ENCODE results near the gene SOCS4.
"Not testable (repeated sequence)": the region's sequence is repeated elsewhere in the genome, so short reads cannot be mapped to it uniquely, and the experiment has no call there.

Gene SOCS4, protein sequence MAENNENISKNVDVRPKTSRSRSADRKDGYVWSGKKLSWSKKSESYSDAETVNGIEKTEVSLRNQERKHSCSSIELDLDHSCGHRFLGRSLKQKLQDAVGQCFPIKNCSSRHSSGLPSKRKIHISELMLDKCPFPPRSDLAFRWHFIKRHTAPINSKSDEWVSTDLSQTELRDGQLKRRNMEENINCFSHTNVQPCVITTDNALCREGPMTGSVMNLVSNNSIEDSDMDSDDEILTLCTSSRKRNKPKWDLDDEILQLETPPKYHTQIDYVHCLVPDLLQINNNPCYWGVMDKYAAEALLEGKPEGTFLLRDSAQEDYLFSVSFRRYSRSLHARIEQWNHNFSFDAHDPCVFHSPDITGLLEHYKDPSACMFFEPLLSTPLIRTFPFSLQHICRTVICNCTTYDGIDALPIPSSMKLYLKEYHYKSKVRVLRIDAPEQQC

DNA sequence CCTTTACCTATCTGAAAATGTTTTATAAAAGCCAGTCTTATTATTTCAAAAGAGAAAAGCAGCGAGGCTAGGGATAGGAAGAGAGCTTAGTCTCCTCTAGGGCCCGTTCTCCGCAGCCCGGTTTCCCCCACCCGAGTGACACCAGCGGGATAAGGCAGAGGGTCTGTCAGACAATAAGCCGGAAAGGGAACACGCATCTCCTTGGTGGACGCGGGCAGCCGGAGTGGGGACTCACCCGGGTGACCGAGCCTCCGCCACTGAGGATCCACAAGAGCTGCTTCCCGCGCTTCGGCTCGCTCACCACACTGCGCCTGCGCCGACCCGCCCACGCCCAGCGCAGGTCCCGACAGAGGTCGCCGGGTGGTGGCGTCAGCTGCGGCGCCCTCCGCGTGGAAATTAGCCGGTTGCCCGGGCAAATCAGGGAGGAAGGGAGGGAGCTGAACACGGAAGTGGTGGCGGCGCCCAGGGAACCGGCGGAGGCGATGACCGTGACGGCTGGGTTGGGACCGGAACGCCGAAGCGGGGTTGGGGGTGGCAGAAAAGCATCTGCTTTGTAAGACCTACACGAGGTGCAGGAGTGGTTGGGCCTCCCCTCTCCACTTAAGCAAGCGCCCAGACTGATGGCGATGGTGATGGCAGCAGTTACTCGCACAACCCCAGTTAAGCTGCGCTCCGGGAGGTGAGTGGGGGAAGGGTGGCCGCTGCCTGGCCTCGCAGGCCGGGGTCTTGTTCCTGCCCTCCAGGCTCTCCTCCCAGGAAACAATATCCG is at the start of gene SOCS4, which contains the start of gene WDHD1:
SOCS4 (plus strand) TSS at position 444 of the 769 bp plus-strand sequence. CDS start 15,806 bp downstream, outside the sequence.
WDHD1 (minus strand) TSS at position 307 of the 769 bp plus-strand sequence. CDS start 312 bp downstream, outside the sequence.
- peak; percentile 88 for DNase-seq

DNA sequence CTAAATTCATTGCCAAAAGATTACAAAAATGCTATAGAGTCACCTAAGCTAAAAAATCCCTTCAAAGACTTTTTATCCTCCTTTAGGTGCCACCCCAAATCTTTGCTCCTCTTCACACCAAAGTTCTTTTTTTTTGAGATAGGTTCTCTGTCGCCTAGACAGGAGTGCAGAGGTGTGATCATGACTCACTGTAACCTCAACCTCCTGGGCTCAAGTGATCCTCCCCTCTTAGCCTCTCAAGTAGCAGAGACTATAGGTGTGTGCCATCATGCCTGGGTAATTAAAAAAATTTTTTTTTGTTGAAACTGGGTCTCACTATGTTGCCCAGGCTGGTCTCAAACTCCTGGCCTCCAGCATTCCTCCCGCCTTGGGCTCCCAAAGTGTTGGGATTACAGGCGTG is 48.0 kb upstream of the SOCS4 start:
- no peak for DNase-seq

DNA sequence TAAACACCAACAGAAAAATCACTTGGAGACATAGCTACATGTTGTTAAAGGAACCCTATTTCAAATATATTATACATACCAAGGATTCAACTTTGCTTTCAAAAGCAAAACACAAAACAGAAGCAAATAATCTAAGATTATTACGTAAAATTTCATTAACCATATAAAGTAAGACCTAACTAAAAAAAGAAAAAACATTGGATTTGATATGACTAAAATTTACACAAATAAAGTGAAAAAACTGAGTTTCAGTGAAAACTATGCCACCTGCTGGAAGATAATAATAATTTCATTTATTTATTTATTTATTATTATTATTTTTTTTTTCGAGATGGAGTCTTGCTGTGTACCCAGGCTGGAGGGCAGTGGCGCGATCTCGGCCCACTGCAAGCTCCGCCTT is 45.3 kb upstream of the SOCS4 start:
- no peak for DNase-seq

DNA sequence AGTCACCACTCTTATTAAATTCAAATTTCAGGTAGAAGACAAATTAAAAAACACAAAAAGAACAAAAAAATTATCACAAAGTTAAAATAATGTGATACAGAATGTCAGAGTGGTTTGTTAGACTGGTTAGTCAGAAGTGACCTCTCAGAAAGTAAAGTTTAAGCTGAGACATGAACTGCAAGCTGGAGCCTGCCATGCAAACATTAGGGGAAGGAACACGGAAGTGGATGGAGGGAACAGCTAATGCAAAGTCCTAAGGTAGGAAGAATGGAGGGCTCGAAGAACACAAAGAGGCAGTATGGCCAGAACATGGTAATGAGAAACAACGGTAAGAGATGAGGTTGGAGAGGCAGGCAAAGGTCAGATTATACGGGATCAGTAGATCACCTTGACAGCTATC is 41.9 kb upstream of the SOCS4 start:
- DNase-seq: no peak

DNA sequence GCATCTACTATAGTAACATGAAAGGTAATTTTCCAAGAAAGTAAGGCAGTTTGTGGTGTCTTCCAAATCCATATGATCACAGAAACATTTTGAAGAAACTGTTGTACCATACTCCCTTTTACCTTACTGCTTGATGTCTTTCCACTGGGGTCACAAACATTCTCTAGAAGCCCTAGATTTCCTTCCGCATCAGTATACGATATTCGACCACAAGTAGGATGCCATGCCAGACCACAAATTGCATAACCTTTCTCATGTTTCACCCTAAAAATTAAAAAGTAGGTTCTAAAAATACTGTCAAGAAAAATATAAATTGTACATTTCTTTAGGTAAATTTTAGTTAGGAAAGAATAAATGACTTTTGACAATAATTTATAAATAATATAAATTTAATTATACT is 26.7 kb upstream of the SOCS4 start:
- DNase-seq: no peak

DNA sequence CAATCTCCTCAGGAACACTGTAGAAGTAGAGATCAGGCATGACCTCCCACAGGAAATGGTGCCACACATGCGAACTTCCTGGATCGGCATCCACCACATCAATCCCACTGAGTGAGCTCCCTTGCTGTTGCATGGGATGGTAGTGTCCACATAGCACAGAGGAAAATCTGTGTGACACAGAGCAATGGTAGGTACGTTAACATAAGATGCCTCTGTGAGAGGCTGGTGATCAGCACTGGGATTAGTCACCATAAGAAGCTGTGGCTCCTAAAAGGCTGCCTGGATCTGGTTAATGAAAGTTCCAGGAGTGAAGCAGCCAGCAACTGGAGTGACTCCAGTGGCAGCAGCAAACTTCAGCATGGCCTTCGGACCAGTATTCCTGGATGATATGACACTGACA is 22.0 kb upstream of the SOCS4 start:
- DNase-seq: no peak

DNA sequence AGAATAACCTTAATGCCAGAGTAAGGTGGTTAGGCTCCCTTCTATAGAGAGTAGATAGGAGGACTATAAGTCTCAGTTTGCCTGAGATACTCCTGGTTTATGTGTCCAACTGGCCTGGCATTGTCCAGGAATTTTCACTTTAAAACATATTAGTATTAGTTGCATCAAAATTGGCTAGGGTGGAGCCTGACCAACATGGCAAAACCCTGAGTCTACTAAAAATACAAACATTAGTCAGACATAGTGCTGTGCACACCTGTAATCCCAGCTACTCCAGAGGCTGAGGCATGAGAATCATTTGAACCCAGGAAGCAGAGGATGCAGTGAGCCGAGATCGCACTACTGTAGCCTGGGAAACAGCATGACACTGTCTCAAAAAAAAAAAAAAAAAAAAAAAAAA is 12.0 kb upstream of the SOCS4 start:
- DNase-seq: no peak

DNA sequence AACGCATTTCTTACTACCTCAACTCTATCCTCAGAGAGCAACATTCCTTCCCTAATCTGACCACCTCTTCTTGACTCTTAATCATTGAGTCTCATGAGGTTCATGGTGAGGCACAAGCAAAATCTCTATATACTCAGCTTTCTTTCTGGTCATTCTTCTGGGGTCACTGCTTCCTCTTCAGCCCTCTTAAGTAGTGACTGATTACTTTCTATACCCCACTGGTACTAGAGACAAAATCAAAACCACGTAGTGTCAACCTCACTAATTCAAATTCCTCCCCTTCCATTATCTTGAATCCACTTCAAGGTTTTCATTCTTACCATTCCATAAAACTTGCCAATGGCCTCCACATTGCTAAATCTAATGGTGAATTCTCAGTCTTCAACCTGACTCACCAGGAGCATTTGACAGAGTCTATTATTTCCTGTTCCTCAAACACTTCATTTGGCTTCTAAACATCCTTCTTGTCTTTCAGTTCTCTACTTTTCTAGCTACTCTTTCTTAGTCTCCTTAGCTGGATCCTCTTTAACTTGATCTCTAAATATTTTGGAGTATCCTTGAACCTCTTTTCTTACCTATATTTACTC is 7.0 kb upstream of the SOCS4 start:
- DNase-seq: no peak

DNA sequence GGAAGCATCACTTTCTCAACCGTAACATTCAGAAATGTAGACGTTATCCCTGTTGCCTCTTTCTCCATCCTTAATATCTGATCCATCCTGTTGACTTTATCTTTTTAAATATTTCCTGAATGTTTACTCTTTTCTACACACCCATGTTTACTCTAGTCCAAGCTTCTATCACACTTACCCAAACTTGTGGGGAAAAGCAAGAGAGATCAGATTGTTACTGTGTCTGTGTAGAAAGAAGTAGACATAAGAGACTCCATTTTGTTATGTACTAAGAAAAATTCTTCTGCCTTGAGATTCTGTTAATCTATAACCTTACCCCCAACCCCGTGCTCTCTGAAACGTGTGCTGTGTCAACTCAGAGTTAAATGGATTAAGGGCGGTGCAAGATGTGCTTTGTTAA is 2.7 kb upstream of the SOCS4 start:
- DNase-seq: not testable (repeated sequence)

DNA sequence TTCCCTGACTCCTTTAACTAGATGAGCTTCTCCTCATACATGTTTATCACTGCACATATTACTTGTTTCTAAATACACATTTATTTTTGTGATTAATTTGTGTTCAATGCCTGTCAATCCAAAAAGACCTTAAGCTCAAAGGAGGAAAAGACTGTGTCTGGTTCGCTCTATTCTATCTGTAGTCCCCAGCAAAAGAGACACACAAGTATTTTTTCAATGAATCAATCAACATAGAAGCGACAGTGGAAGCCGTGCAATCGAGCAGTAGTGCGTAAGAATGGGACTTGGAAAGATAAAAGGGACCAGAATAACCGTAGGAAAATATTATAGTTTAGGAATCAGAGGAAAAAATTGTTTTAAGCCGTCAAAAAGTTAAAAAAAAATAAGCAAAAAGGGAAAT is 1.1 kb upstream of the SOCS4 start:
- no peak for DNase-seq

DNA sequence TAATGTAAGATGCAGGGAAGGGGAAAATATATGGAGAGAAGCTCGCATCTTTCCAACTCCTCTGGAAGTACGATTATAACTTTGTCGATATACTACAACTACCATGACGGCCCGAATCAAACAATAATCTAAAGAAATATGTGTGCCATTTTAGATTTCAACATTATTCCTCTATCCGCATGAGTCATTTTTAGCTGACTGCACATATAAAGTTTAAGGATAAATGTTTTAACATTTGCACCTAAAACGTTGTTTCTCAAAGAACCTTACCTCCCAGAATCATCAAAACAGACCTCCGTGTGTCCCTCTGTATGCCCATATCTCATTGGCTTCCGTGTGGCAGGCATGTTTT is 619 bp upstream of the SOCS4 start:
- no peak for DNase-seq

DNA sequence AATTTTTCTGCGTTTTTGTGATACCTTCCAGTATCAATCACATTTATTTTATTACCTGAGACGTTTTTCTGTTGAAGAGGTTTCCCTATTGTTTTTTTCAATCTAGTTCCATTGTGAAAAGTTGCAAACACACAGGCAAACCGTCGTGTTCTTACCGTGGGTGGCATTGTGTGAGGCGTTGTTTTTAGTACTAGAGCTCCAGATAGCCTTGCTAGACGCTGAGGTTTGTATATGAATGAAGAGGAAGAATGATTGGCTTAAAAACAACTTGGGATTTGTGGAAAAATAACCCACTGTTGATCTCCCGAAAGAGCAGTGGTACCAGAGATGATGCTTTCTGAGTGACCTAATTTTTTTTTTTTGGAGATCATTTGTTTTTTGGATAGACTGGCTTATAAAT is 1.0 kb downstream of the SOCS4 start:
- DNase-seq: no peak

DNA sequence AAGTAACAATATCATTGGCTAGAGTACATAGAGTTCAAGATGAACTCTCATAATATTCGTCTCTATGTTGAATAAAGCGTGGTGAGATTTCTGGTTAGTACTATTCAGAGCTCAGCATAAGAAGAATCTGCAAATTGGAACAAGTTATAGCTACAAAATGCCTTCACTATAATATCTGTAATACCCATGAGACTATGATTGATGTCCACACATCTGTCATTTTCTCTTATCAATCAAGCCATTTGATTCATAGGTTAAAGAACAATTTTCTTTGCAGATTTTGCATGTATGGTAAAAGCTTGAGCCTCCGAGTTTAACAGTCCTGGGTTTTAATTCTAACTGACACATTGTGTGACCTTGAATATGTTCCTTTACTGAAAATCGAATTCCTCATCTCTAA is 1.4 kb downstream of the SOCS4 start:
- DNase-seq: no peak

DNA sequence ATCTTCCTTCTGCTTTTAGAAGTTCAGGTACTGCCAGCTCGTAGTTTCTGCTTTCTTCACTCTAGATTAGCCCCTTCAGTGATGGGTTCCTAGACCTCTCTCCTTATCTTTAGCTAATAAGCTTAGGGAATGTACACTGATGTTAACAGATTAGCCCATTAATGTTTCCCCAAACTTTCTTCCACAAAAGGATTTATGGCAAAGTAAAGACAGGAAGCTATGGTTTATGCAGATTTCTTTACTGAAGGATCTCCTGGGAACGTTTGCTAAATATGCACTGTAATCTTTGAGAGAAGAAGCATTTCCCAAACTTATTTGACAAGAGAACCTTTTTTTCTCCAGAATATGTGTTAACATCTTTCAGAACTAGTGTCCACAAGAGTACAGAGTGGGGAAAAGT is 4.2 kb downstream of the SOCS4 start:
- no peak for DNase-seq

DNA sequence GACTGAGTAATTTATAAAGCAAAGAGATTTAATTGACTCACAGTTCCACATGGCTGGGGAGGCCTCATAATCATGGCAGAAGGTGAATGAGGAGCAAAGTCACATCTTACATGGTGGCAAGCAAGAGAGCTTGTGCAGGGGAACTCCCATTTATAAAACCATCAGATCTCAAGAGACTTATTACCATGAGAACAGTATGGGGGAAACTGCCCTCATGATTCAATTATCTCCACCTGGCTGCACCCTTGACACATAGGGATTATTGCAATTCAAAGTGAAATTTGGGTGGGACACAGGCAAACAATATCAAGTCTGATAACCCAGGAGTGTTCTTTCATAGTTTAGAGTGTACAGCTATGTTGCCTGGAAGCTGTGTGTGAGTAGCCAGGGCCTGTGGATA is 11.0 kb downstream of the SOCS4 start:
- DNase-seq: not testable (repeated sequence)

DNA sequence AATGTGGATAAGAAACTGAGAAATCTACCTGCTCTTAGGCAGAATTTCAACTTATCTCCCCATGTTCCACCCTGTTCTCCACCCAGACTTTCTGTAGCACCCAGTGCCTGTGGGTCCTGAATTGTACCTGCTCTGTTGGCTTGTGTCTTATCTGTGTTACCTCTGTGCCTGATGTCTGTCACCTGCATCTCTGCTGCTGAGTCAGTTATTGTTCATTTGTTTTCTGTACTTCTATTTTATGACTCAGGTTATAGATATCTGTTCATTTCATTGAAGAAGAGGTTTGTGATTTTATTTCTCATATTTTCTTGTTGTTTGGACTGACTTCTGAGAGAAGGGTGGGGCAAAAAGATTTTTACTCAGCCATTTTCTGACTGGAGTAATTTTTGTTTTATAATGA is 11.7 kb downstream of the SOCS4 start:
- DNase-seq: no peak

DNA sequence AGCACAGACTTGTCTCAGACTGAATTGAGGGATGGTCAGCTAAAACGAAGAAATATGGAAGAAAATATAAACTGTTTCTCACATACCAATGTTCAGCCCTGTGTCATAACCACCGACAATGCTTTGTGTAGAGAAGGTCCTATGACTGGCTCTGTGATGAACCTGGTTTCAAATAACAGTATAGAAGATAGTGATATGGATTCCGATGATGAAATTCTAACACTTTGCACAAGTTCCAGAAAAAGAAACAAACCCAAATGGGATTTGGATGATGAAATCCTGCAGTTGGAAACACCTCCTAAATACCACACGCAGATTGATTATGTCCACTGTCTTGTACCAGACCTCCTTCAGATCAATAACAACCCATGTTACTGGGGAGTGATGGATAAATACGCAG is 16.5 kb downstream of the SOCS4 start:
- DNase-seq: no peak

DNA sequence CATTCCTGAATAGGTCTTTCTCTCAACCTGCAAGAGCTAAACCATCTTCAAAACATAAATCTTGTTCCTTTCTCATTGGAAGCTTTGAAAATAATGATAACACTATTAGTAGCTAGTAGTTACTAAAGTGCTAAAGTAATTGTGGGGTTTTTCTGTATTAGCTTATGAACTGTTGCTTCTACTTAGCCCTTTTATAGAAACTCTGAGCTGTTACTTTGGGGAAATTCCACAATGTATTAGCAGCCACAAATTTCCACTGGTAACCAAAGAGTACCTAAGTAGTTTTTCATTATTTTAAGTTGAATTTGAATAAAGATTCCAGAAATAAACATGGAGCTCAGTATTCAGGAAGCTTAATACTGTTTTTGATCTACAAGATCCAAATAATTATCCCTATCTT is 18.1 kb downstream of the SOCS4 start:
- DNase-seq: no peak

DNA sequence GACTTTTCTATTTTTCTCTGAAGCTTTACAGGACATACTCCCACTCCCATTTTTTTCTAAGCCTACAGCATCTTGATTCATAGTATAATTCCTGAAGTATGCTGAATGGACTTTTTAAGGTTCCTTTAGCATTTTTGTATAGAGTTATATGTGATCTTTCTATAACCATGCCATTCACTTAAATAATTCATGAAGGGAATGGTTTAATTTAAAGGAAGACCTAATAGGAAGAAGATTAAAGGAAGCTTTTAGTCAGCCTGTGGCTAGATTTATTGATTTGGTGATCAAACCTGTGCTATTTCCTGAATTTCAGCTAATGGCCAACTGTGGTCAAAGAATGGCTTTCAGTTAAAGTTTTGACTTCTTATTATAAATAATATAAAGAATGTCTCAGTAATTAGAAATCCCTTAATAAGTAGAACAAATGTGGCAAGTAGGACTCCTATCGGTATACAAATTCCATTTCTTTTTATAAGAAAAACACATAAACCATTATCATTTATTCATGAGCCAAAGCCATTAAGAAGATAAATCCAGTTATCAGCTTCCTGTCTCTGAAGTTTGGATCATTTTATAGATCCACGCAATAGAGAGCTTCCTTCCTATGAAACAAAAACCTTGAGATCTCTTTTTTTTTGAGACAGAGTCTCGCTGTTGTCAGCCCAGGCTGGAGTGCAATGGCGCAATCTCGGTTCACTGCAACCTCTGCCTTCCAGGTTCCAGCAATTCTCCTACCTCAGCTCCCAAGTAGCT is 20.4 kb downstream of the SOCS4 start:
- no peak for DNase-seq

DNA sequence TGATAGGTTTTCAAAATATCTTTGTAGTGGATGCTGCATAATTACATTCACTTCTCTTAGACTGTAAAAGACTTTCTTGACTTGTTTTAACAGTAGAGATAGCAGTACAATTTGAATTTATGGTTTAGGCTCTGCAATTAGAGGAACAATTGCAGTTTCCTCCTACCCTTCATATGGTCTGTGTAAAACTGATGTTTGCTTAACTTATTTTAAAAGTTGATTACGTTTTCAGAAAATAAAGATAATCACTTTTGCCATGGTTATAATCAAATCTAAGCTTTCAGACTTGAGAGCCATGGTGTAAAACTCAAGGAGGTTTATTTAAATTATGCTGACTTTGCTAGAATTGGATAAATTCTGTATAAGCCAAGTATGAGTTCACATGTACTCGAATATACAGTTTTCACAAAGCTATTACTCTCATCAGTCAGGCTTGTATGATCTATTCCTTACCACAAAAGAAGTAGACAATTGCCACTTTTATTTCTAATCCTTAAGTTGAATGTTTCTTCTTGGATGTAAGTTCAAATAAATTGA is 21.9 kb downstream of the SOCS4 start:
- DNase-seq: no peak

DNA sequence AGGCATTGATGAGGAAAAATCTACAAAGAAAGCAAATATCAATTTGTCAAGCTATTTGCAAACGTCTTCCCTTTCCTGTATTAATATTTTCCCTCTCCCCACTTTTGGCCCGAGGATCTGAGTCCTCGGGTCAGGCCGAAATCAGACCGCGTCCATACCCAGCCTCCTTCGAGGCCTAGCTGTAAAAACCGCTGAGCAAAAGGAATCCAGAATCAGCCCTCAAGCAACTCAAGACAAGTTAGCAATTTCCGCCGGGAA is 24.1 kb downstream of the SOCS4 start:
- DNase-seq: no peak

DNA sequence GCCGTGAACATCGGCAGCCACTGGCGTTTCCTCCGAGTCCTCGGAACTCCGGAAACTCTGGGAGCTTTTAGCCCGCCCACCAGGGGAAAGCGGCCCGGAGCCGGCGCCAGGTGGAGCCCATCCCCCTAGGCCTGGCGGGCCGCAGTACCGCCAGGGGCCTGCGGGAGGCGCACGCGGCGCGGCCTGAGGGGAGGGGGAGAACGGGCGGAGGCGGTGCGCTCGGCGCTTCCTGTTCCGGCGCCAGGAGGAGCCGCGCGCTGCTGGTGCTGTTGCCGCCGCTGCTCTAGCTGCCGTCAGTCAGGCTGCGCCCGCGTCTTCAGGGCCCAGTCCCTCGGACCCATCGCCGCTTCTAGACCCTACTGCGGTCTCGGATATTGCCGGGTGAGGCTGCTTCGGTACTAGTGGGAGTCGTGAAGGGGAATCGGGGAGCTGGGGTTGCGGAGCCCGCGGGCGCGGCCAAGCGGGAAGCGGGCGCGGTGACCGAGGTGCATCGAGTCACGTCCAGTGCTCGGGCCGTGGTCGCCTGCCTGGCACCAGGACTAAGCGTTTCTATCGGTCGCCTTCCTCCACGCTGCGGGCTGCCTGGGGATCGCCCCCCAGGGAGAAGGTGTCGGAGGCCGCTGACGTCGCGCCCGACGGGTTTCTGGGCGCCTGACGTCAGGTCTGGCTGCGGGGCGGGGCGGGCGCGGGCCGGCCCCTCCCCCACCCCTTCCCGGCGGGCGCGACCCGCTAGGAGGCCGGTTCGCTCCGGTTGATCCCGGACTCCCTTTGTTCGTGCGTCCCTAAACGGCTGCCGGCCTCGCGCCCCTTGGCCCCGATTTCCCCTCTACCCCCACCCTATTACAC is 24.6 kb downstream of the SOCS4 start, which contains the start of gene MAPK1IP1L:
MAPK1IP1L (plus strand) TSS at position 225 of the 846 bp plus-strand sequence. CDS start 10,037 bp downstream, outside the sequence.
- DNase-seq: peak; percentile 82
